Effector CD4-positive, alpha-beta T cell (primary cell): ENCODE measurements around the gene HPSE2.

Source experiments
- DNase-seq: peaks from one replicate; pipeline ENCODE4 v3.0.0-alpha.2; 2020

Gene HPSE2

GRCh38 chr10:98423691-98424120 lies 811.9 kb downstream of the HPSE2 start:
- no peak for DNase-seq

DNA sequence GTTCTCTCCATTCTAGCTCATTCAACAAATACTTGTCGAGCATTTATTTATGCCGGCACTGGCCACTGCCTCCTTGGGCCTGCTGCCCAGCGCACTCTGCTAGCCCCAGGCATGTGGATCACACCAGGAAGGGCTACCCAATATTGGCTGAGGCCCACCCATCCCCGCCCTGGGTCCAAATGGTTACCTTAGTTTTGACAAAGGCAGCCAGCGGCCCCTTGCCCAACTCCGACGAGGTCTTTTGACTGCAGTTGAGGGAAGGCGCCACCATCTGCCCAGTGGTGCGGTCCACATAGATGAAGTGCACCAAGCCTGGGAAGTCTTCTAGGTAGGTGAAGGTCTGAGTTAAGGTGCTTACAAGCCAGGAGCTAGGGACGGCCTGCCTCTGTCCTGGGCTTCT lies 813.5 kb downstream of the HPSE2 start:
- DNase-seq: no peak

DNA sequence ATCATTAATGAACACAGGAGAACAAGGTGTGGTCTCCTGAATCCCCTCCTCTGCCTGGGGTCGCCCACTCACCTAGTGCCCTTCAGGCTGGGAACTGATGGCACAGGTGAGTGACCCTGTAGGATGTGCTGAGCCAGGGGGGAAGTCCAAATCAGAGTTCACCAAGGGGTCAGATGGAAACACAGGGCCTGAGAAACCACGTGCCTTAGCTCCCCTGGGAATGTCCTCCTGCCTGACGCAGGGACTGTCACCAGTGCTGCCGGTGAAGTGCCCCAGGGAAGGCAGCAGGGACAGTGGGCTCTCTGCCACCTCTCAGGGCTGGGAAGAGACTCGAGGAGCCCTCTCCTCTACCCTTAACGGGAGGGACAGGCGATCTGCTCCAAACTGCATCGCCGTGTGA lies 814.9 kb downstream of the HPSE2 start:
- DNase-seq: no peak

DNA sequence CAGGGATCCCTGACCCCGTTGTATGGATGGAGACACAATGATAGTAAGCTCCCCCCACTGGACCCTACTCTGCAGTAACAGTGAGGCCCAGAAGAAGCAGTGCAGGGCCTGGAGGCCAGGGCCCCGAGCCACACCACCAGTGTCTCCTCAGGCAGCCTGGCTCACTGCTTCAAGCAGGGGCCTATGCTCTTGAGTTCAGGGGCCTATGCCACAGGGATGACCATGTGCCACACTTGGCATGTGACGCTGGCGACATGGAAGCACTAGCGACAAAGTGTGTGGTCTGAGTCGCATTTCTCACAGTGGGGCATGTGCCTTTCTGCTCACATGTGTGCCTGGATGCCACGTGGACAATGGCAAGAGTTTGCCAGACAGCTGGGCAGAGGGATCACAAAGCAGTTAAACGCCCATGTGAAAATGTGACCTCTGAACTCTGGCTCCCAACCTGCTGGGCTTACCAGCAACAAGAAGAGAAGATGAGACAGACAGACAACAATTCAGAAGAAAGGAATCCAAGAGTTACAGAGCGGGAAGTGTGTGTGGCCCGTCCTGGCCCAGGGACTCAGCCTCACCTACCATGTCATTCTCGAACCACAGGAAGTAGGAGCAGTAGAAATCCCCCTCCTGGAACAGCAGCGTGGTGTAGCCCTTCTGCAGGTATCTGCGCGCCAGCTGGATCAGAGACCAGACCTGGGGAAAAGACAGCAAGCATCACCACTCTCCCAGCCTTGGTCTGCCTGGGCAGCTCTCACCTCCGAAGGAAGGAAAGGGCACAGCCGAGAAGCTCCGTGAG lies 816.0 kb downstream of the HPSE2 start:
- DNase-seq: no peak

DNA sequence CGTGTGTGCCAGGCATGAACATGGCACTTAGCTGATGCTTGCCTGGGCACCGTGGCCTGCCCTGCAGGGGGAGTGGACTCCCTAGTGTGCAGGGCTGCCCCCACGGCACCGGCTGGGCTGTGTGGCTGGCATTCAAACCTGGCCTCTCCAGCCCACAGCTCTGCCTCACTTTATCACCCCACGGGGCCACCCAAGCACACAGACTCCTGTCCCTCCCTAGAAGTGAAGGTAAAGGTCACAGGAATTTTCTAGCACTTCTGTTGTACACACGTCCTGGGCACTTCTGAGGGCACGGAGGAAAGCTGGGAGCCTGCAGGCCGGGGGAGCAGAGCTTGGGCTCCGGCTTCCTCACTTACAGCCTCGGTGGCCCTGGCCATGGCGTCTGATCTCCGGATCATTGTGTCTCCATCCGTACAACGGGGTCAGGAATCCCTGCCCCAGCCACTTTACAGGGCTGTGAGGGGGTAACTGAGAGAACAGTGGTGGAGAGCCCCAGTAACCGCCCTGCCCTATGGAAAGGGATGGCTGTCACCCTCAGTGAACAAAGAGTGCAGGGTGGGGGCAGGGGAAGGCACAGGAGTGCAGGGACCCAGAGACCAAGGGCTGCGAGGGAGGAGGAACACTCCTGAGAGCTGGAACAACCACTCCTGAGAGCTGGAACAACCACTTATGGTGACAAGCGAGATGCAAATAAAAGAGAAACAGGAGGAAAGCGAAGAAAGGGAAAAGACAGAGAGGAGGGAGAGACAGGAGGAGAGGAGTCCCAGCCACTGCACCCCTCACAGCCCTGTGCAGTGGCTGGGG lies 816.8 kb downstream of the HPSE2 start:
- DNase-seq: no peak

- no peak for DNase-seq
Observed at GRCh38 chr10:98417973-98418664, 817.5 kb downstream of the HPSE2 start.

DNA sequence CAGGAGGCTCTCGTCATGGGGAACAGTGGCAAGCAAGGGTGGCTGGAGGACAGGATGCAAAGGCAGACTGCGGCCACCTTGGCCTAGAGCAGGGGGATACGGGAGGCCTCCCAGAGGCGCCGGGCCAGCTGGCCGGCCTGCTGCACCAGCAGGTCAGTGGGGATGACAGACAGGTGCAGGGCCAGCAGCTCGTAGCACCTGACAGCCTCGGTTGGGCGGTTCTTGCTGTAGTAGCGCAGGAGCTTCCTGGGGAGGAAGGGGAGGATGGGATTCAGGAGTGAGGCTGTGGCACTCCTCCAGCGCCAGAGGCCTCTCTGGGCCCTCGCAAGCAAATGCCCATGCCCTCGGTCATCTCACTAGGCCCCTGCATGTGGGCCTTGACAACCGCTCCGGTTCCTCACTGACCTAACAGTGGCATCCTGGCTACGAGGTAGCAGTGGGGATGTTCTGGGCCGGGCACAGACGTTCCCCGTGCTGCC lies 818.1 kb downstream of the HPSE2 start:
- no peak for DNase-seq

- no peak for DNase-seq
Observed at GRCh38 chr10:98416606-98417388, 818.9 kb downstream of the HPSE2 start.

GRCh38 chr10:98415731-98416119 lies 819.9 kb downstream of the HPSE2 start:
- DNase-seq: no peak

GRCh38 chr10:98414932-98415730 lies 820.5 kb downstream of the HPSE2 start, which contains the start of gene PYROXD2:
Gene PYROXD2, minus strand, starts transcription at chr10:98415182. Its CDS starts 47 bp downstream, at chr10:98415135.
- peak; percentile 12 for DNase-seq

DNA sequence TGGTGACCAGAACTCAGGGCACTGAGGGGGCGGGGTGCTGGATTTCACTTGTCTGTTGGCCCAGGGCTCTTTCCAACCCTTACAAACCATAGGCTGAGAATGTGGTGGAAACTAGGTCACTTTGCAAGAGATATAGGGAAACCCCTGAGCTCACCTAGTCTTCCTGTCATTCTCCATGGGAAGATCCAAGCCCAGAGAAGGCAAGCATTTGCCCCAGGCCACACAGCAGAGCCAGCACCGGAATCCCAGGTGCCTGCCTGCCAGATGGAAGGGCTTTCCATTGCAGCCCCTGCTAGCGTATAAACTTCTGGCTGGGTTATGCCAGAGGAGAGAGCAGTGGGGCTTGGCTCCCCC lies 821.1 kb downstream of the HPSE2 start:
- no peak for DNase-seq

- DNase-seq: no peak
Observed at GRCh38 chr10:98411768-98412167, 823.9 kb downstream of the HPSE2 start.

DNA sequence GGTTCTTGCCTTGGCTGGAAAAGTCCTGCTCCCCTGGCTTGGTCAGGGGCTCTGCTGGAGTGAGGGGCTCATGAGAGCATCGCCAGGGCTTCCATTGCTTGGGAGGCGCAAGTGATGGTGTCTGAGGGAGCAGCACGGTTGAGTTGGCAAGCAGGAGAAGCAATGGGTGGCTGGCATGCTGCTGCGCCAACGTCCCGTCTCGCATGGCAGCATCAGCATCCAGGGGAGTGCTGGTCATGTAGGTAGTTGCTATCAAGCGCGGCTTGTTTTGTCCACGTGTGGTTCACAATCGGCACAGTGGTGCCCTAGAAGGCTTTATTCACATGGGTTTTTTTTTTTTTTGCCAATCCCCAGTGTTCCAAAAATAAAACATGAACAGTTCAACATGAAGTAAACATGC lies 824.5 kb downstream of the HPSE2 start:
- no peak for DNase-seq

DNA sequence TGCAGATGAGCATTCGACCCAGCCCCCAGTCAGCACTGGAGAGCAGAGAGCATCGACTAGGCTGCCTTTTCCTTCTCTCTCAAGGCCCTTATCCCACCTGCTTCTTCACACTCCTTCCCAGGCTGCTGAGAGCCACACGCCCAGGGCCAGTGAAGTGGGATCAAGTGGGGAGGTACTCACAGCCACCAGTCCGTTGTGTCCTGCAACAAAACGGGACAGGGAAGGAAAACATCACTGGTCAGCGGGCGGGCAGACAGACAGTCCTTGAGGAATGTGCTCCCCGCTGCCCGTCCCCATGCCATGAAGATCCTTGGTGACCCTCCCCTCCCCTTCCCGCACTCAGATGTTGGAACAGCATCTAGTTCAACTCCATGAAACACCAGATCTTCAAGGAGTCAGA lies 824.9 kb downstream of the HPSE2 start:
- no peak for DNase-seq

- no peak for DNase-seq
Observed at GRCh38 chr10:98410135-98410743, 825.4 kb downstream of the HPSE2 start.

DNA sequence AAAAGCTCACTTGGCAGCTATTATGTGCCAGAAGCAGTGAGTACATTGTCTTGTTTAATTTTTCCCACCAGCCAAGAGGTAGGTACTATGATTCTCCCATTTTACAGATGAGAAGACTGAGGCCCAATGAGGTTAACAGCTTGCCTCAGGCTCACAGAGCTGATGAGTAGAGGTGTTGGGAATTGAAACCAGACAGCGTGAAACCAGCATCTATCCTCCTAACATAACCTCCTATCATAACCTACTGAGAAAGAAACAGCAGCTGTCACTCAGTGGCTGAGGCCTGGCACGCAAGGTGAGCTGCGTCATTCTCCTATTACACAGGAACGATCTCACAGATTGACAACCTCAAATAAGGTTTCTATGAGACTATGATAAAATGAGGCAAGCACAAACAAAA lies 826.9 kb downstream of the HPSE2 start:
- DNase-seq: no peak

DNA sequence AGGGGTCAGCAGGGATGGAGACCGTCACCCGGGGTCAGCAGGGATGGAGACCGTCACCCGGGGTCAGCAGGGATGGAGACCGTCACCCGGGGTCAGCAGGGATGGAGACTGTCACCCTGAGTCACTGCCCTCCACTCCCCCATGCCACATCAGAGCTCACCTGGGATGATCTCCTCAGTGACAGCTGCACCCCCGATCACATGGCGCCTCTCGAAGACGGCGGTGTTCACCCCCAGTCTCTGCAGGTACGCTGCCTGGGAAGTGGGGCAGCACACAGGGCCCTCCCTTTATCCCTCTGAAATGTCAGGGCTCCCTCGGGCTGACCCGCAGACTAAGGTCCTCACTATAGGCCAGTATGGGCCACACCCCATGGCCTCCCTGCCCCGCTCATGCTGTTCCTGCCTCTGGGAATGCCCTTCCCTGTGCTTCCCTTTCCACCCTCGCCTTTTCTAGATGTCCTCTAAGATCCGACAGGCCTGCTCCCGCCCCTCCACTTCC lies 827.9 kb downstream of the HPSE2 start:
- DNase-seq: no peak
